NCI-H128 (cell line): ENCODE data around the gene MCAM.

ENCODE experiments used
- DNase-seq: peaks from one replicate; lab custom pipeline; 2025; ENCODE audit not compliant: unreplicated experiment; lab: John Stamatoyannopoulos, UW

MCAM gene

DNA sequence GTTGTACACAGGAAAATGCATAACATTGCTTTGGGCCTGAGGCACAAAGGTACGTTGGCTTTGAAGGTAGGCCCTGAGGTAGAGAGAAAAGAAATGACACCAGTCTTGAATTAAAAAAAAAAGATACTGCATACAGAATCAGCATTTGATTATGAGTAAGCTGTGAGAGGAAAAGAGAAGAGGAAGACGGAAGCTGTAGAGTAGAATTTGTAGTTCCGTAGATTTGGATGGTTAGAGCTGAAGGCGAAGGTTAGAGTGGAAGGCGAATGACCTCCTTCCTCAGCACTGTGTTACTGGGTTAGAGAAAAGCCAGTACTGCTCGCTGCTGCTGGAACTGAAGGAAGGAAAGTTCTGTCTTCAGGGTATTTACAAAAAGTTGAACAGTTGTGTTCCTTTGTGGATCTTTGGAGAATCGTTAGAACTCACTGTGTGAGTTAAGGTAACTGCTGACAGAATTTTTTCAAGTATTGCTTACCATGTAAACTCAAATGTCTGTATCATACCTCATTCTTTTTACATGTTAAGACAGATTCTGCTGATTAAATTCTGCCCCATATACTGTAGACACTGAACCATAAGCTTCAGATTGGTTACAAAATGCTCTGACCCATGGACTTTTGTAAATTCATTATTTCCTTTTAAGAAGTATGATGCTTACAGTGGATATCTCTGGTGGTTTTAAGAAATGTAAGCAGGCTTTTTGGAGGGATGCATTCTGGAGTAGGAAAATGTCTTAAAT is 50.2 kb downstream of the MCAM start:
- no peak for DNase-seq

DNA sequence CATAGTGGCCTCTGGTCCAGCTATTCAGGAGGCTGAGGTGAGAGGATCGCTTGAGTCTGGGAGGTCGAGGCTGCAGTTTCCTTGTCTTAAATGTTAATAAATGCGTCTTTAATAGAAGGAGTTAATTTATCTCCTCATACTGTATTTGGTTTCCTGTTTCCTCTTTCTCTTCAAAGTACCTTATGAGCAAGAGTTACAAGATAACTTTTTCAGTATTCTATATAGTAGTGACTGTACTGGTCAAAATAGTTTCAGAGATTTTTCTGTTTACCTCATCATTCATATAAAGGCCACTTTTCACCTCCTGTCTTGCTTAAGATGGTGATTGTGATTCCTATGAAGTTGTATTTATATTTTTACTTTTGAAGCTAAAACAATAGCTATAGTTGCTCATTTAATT is 50.9 kb downstream of the MCAM start:
- DNase-seq = no peak

DNA sequence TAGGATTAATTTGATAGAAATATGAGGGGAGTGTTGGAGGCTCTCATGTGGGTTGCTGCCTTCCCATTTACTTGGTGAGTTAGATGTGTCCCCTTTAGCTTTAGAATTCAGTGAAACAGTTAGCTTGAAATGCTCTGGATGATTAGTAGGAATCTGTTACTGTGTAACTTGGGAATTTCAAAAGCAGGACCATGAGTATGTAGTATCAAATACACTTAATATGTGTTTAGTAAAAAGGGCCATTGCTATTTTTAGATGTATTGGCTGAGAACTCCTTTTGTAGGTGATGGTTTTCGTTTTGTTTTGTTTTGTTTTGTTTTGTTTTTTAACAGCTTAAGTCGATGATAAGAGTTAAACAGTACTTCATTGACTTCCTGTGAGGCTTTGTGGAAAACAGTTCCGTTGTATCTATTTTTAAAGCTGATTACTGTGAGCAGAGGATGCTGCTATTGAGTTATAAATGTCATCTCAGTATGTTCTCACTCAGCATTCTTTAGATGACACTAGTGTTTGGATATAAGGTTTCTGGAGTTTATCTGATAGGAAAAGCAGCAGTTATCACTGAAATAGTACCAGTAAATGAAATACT is 53.5 kb downstream of the MCAM start:
- no peak for DNase-seq

DNA sequence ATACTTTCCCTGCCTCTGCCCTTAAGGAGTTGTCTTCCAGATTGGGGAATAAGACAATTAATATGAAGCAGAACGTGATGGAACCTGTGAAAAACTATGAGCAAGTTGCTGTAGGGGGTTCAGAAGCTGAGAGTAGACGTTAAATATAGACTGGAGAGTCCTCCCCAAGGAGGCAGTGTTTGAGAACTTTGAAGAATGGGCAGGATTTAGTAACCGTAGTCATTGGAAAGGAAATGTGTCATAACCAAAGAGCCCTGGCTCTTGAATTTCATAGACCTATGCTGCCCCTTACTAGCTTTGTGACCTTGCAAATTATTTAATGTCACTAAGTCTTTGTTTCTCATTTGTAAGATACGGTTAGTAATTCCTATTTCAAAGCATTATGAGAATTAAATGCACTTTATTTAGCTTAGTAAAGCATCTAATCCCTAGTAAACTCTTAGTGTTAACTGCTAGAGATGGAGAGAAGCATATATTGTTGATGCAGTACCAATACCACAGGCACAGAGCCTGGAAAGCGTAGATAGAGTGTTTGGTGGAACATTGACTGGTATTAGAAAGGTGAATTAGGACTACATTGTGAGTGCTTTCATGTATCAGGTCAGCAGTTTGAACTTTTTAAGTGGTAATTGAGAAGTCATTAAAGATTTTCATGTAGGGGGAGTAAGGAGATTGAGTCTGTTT is 54.1 kb downstream of the MCAM start:
- DNase-seq = no peak

DNA sequence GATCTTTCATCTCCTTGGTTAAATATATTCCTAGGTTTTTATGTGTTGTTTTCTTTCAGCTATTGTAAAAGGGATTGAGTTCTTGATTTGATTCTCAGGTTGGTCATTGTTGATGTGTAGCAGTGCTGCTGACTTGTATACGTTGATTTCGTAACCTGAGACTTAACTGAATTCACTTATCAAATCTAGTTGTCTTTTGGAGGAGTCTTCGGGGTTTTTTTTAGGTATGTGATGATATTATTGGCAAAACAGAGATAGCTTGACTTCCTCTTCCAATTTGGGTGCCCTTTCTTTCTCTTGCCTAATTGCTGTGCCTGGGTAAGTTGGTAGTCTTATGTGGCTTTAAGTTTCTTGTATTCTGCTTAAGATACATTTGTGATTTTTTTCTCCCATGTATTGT is 57.9 kb downstream of the MCAM start:
- no peak for DNase-seq
